Ishikawa (cell line): Measurements from ENCODE around the gene UFC1.
A peak's percentile ranks its signal among the peaks of the same experiment; 100 is the strongest.

Experiments used
- CEBPB ChIP-seq: IDR thresholded peaks from 2 replicates; pipeline ENCODE4 v1.6.1; 2012
- CREB1 ChIP-seq: IDR thresholded peaks from 2 replicates; pipeline ENCODE4 v1.6.1; 2012; ENCODE audit warnings: low read depth
- EGR1 ChIP-seq: IDR thresholded peaks from 2 replicates; pipeline ENCODE4 v1.6.1; 2012
- EP300 ChIP-seq: IDR thresholded peaks from 2 replicates; pipeline ENCODE4 v1.6.1; 2012; ENCODE audit warnings: borderline replicate concordance
- FOXM1 ChIP-seq: IDR thresholded peaks from 2 replicates; pipeline ENCODE4 v1.6.1; 2012; ENCODE audit warnings: low read depth, borderline replicate concordance
- MAX ChIP-seq: IDR thresholded peaks from 2 replicates; pipeline ENCODE4 v1.6.1; 2012
- NFIC ChIP-seq: IDR thresholded peaks from 2 replicates; pipeline ENCODE4 v1.6.1; 2012
- RAD21 ChIP-seq: IDR thresholded peaks from 2 replicates; pipeline ENCODE4 v1.6.1; 2012; ENCODE audit warnings: low read depth
- REST ChIP-seq: IDR thresholded peaks from 2 replicates; pipeline ENCODE4 v1.6.1; 2012; ENCODE audit warnings: low read depth, mild to moderate bottlenecking
- TAF1 ChIP-seq: IDR thresholded peaks from 2 replicates; pipeline ENCODE4 v1.6.1; 2012; ENCODE audit warnings: low read depth, mild to moderate bottlenecking
- TCF12 ChIP-seq: IDR thresholded peaks from 2 replicates; pipeline ENCODE4 v1.6.1; 2012; ENCODE audit warnings: low read depth
- TEAD4 ChIP-seq: IDR thresholded peaks from 2 replicates; pipeline ENCODE4 v1.6.1; 2012
- USF1 ChIP-seq: IDR thresholded peaks from 2 replicates; pipeline ENCODE4 v1.6.1; 2012
- YY1 ChIP-seq: IDR thresholded peaks from 2 replicates; pipeline ENCODE4 v1.6.1; 2012; ENCODE audit warnings: low read depth
- ZBTB7A ChIP-seq: IDR thresholded peaks from 2 replicates; pipeline ENCODE4 v1.6.1; 2012; ENCODE audit warnings: low read depth

The UFC1 gene

GRCh38 chr1:161133220-161133740, 20.5 kb upstream of the UFC1 start:
- TF ChIP-seq RAD21: no peak
- TF ChIP-seq EP300: no peak
- no peak for TF ChIP-seq CREB1
- TF ChIP-seq CEBPB: no peak
- TF ChIP-seq MAX: no peak

GRCh38 chr1:161137881-161138280, 15.9 kb upstream of the UFC1 start:
- no peak for TF ChIP-seq MAX
- TF ChIP-seq USF1: no peak
- no peak for TF ChIP-seq FOXM1
- TF ChIP-seq CEBPB: no peak
- TF ChIP-seq REST: no peak
- no peak for TF ChIP-seq NFIC
- no peak for TF ChIP-seq RAD21
- TF ChIP-seq YY1: no peak
- TF ChIP-seq CREB1: no peak
- no peak for TF ChIP-seq ZBTB7A
- no peak for TF ChIP-seq EGR1
- TF ChIP-seq EP300: no peak
- no peak for TF ChIP-seq TEAD4

GRCh38 chr1:161138431-161138830, 15.3 kb upstream of the UFC1 start:
- TF ChIP-seq RAD21 (no peak), MAX (no peak), YY1 (no peak), USF1 (no peak), FOXM1 (no peak), CREB1 (no peak), TAF1 (no peak), ZBTB7A (no peak), CEBPB (no peak), EGR1 (no peak), TCF12 (no peak), EP300 (no peak), REST (no peak), TEAD4 (no peak), NFIC (no peak)

GRCh38 chr1:161139766-161140165, 14.0 kb upstream of the UFC1 start:
- TF ChIP-seq YY1: no peak
- peak; percentile 46 for TF ChIP-seq RAD21
- no peak for TF ChIP-seq MAX

- TF ChIP-seq EP300 (no peak), ZBTB7A (no peak), TEAD4 (no peak), CREB1 (no peak), USF1 (no peak), FOXM1 (no peak), EGR1 (no peak), CEBPB (no peak), TCF12 (no peak), YY1 (no peak), RAD21 (no peak), MAX (no peak), TAF1 (no peak), NFIC (no peak)
Measured at GRCh38 chr1:161140755-161141400, 12.9 kb upstream of the UFC1 start.
